ENCODE measurements around the gene SORBS2. TPM values are rescaled to one million over a fixed set of nuclear protein-coding genes. Genes with fewer than 3 reads are reported as not detected.

The SORBS2 gene
- total and polyA plus RNA-seq, 2 of the 8 experiments (the other 6 are each of a cell fraction or from before 2014, with no cell fraction given): 73.0 to 87.1 TPM

DNA sequence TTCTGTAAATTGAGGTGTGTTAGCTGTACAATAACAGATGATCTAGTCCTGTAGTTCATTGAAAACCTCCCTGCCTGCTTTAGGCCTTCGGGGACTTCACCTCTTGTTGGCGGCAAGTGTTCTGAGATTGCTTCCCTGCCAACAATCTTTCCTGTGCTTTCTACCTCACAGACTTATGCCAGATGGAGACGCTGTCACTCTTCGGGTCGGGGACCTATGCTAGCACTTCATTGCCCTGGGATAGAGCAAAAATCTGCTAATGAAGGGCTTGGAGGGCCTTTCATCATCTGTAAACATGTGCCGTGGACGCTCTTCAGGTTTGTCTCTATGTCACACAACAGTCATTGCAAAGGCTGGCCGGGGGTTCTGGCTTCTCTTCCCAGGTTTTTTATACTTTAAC is 272.0 kb downstream of the SORBS2 start:
- peak; percentile 60 to 64 for TF ChIP-seq RAD21 (IDR thresholded peaks at IDR 0.05 in 1 of 2, conservative IDR thresholded peaks at IDR 0.05 in 1 of 2; ENCODE audit: low read depth in 2 of 2, low read length in 2 of 2)
- TF ChIP-seq JUND (IDR thresholded peaks at IDR 0.05; ENCODE audit: low read length): no peak
- TF ChIP-seq BRCA1 (IDR thresholded peaks at IDR 0.05; ENCODE audit: low read depth, low read length): no peak
- TF ChIP-seq, protein P1, sequence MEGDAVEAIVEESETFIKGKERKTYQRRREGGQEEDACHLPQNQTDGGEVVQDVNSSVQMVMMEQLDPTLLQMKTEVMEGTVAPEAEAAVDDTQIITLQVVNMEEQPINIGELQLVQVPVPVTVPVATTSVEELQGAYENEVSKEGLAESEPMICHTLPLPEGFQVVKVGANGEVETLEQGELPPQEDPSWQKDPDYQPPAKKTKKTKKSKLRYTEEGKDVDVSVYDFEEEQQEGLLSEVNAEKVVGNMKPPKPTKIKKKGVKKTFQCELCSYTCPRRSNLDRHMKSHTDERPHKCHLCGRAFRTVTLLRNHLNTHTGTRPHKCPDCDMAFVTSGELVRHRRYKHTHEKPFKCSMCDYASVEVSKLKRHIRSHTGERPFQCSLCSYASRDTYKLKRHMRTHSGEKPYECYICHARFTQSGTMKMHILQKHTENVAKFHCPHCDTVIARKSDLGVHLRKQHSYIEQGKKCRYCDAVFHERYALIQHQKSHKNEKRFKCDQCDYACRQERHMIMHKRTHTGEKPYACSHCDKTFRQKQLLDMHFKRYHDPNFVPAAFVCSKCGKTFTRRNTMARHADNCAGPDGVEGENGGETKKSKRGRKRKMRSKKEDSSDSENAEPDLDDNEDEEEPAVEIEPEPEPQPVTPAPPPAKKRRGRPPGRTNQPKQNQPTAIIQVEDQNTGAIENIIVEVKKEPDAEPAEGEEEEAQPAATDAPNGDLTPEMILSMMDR (IDR thresholded peaks at IDR 0.05; ENCODE audit: control extremely low read depth in 1 of 3, insufficient read depth in 1 of 3, low read depth in 1 of 3, low read length in 3 of 3): peak; percentile 14 to 40 (median 21); a peak in 3 of 4 replicates
- H3K79me1 ChIP-seq (ENCODE audit: low read depth, low read length): no peaks in the 10 kb centered on the region

More for the DNA sequence above, 272.0 kb downstream of the SORBS2 start:
- Histone ChIP-seq H3K79me2 (ENCODE audit: control insufficient read depth in 1 of 2, insufficient read depth in 2 of 2, low read length in 2 of 2) (no peaks in the 10 kb centered on the region), H3K4me1 (replicated peaks in 1 of 4; ENCODE audit: control insufficient read depth in 3 of 4, insufficient read depth in 4 of 4, low read length in 3 of 4) (peaks cover 0 to 9% (median 4%) of the 10 kb centered on the region in 4 experiments; a peak in 3 of 7 replicates), H4K91ac (replicated peaks; ENCODE audit: insufficient read length, low read length) (no peak overlapping the region), H3K23me2 (ENCODE audit: low read depth, low read length) (no peaks in the 10 kb centered on the region; the same call in 1 of the 2 replicates), H3K4ac (replicated peaks; ENCODE audit: insufficient read length, low read depth, low read length) (no peak overlapping the region), H2BK120ac (replicated peaks; ENCODE audit: low read depth, low read length) (no peak overlapping the region), H3K27ac (ENCODE audit: low read depth, low read length) (no peak overlapping the region), H4K8ac (ENCODE audit: extremely low read depth, insufficient read depth, low read length) (no peak overlapping the region), H2AK5ac (ENCODE audit: low read depth, low read length) (no peak overlapping the region), H3K27me3 (replicated peaks in 1 of 4; ENCODE audit: control insufficient read depth in 3 of 4, extremely low read depth in 1 of 4, insufficient read depth in 3 of 4, low read length in 3 of 4) (peaks cover 3 to 16% (median 12%) of the 10 kb centered on the region in 4 experiments; a peak in 6 of 7 replicates), H3K9ac (replicated peaks in 1 of 4; ENCODE audit: extremely low read depth in 1 of 4, low read depth in 3 of 4, low read length in 3 of 4) (no peak overlapping the region), H3K56ac (replicated peaks; ENCODE audit: insufficient read length, low read depth, low read length) (no peak overlapping the region), H3K4me3 (ENCODE audit: extremely low read depth in 1 of 4, insufficient read depth in 2 of 4, low read depth in 3 of 4, low read length in 4 of 4) (no peak overlapping the region), H3K23ac (ENCODE audit: insufficient read length) (no peak overlapping the region), H3K9me3 (ENCODE audit: insufficient read depth in 2 of 2, low read depth in 1 of 2, low read length in 1 of 2) (no peaks in the 10 kb centered on the region), H3K18ac (ENCODE audit: extremely low read depth, low read length) (no peak overlapping the region), H2BK15ac (ENCODE audit: low read length) (no peak overlapping the region), H2BK12ac (ENCODE audit: low read depth, low read length) (no peak overlapping the region), H3K4me2 (ENCODE audit: insufficient read depth in 1 of 2, low read depth in 2 of 2, low read length in 2 of 2) (no peak overlapping the region), H2BK20ac (ENCODE audit: low read length) (no peak overlapping the region), H2AFZ (ENCODE audit: low read length) (no peak overlapping the region), H2BK5ac (ENCODE audit: low read depth, low read length) (no peak overlapping the region), H4K20me1 (replicated peaks in 1 of 2; ENCODE audit: control insufficient read depth in 1 of 2, insufficient read depth in 2 of 2, low read length in 2 of 2) (no peaks in the 10 kb centered on the region), H3K14ac (ENCODE audit: insufficient read length) (no peak overlapping the region), H3K36me3 (ENCODE audit: control insufficient read depth in 2 of 4, insufficient read depth in 4 of 4, low read length in 3 of 4) (no peaks in the 10 kb centered on the region), H4K5ac (ENCODE audit: insufficient read length, low read depth, low read length) (no peak overlapping the region)
- WGBS, 2 experiments (ENCODE audit: extremely low coverage in 1 of 2, insufficient coverage in 1 of 2, insufficient read length in 1 of 2, insufficient replicate concordance in 2 of 2, low coverage in 1 of 2, low lambda C conversion rate in 2 of 2, missing lambda C conversion rate in 1 of 2): 83% methylated on average over 8 of the region's 8 CpGs; no CpG with 5 or more reads in 1 of the 2 experiments
- FAIRE-seq (peak; percentile 32), DNase-seq (ENCODE audit: low read depth in 1 of 2, low spot score in 2 of 2) (no peak)
- POLR2A ChIA-PET (ENCODE audit: partially characterized antibody): no interaction called here
- CTCF ChIA-PET (ENCODE audit: partially characterized antibody): no interaction called here
